Occipital lobe (tissue), 2 donors: ENCODE results near the gene WIZ. TPM values are rescaled to one million over a fixed set of nuclear protein-coding genes. Genes with fewer than 3 reads are reported as not detected.
A peak's percentile ranks its signal among the peaks of the same experiment; 100 is the strongest.

Source experiments
- DNase-seq: peaks from one replicate; lab custom pipeline; 2025; lab: John Stamatoyannopoulos, UW
- total RNA-seq: library from RNA; depleted of rRNA; stranded (reverse); fragments of >200 nt; gene quantifications from one replicate; pipeline ENCODE4 v1.2.3, GENCODE V29; 2014

Gene WIZ
- total RNA-seq, 1 donor from 2014 or later: 11.1 TPM

GRCh38 chr19:15445227-15445605 is 4.5 kb downstream of the WIZ start:
- no peak for DNase-seq

DNA sequence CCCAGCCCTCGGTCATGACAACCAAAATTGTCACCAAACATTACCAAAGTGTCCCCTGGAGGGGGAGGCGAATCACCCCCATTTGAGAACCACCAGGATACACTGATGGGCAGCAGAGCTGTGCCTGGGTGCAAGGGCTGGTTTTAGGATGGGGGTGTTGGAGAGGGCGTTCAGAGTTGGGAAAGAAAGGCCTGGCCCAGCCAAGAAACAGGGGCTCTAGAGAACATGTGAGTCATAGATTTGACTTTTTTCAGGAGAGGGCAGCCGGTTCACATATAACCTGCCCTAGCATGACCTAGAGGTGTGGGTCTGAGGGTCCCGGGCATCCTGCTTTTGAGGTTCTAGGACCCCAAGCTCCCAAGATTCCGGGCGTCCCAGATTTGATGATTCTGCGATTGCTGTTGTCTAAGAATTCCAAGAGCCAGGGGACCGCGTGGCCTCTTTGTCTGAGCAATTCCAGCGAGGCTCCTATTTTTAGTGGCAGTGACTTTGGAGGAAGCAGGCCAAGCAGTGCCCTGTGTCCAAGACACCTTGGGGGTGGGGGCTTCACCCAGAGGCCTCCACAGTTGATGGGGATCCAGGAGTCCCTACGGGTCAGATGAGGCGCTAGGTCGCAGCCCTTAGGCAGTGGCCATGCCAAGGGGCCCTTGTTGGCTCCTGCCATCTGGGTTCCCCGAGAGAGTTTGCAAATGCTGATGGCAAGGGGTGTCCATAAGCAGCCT is 5.1 kb downstream of the WIZ start:
- no peak for DNase-seq

GRCh38 chr19:15443838-15444237 is 5.9 kb downstream of the WIZ start:
- DNase-seq: no peak

DNA sequence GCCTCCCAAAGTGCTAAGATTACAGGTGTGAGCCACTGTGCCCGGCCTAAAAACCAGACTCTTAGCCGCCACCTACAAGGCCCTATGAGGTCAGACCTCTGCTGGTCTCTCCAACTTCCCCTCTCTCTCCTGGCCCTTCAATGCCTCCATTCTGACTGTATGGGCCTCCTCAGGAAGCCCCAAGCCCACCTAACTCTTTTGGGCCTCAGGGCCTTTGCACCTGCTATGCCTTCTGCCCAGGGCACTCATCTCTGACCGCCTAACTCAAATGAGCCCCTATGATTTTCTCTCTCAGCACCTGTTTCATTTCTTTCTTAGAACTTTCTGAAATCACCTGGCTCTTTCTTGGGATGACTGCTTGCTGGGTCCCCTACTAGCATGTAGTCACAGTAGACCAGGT is 6.4 kb downstream of the WIZ start:
- DNase-seq: no peak

DNA sequence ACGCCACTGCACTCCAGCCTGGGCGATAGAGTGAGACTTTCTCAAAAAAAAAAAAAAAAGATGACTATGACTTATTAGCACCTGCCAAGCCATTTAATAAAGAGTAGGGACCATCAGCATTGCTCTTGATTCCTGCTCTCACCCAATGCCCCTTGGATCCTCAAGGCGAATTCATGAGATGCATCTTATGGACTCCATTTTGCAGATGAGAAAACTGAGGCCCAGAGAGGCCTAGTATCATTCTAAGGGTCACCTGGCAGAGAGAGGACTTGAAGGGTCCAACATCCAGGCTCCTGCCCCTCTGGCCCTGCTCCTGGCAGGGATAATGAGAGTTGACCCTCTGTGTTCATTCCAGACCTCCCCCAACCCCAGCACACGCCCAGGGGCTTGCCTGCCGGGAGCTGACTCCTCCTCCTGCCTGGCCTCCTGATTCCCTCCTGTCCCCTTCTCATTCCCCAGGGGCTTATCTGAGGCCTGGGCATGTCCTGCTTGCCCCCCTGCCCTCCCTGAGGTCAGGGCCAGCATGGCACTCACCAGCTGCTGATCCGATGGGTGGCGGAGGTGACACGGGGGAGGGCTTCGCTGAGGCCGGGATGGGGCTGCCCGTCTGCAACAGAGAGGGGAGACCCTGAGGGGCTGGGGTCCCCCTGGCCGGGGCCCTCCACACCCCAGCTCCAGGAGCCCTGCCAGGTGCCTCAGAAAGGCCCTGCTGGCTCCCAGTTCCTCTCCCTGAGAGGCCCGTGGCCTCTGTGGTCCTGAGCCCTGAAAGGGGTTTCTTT is 7.4 kb downstream of the WIZ start:
- DNase-seq: no peak

- DNase-seq: no peak
These were observed 8.4 kb downstream of the WIZ start for GRCh38 chr19:15441317-15441716.

DNA sequence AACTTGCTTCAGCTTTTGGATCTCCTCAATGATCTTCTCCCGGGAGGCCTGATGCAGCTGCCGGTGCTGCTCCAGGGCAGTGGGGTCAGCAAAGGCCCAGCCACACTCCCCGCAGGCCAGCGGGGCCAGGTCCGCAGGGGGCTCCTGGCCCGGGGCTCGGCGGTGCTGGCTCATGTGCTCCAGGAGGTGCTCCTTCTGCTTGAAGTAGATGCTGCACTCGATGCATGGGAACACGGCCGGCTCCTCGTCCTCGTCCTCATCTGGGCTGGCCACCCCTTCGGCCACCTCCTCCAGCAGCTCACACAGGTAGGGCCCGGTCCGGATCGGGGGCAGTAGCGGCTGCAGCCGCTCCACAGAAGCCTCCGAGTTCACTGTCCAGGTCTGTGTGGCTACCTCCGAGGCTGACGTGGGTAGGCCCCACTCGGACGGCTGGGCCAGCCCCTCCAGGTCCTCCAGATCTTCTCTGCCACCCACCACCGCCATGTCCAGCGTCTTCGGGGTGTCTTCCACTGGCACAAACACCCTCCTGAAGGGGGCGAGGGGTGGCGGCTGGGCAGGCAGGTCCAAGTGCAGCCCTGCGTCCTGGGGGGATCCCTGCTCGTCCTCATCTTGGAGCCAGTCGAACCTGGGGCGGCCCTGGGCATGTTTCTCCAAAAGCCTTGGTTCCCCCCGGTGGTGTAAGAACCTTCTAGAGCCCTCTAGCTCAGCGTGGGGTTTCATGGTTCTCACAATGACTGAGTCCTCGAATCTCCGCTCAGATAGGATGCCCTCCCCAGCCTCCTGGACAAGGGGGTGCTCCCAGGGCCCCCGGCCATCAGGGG is 9.7 kb downstream of the WIZ start:
- DNase-seq: no peak

- no peak for DNase-seq
These were observed 10.5 kb downstream of the WIZ start for GRCh38 chr19:15439078-15439799.

DNA sequence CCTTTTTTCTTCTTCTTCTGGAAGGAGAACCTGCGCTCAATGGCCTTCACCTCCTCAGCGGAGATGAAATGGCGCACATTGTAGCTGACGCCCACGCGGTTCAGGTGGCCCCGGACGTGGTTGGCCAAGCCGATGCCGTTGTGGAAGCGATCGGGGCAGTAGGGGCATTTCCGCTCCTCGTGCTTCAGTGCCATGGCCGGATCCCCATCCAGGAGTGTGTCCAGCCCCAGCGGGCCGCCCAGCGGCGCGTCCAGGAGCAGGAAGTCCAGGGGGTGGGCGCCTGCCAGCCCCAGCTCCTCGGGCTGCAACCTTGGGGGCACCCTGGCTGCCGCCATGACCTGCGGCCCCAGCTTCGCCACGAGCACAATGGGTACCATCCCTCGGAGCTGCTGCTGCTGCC is 11.2 kb downstream of the WIZ start:
- no peak for DNase-seq

- no peak for DNase-seq
These were observed 11.6 kb downstream of the WIZ start for GRCh38 chr19:15438124-15438496.

- DNase-seq: no peak
These were observed 12.2 kb downstream of the WIZ start for GRCh38 chr19:15437355-15438123.

DNA sequence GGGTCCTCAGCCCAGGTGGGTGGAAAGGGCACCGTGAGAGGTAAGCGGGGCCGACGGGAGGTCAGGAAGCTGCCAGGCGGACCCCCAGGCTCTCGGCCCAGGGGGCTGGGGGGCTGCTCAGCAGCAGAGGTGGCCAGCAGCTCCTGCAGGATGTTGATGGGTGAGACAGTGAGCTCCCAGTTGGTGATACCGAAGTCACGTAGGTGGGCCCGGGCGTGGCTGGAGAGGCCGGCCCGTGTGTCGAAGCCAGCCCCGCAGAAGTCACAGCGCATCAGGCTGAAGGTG is 13.0 kb downstream of the WIZ start:
- no peak for DNase-seq

DNA sequence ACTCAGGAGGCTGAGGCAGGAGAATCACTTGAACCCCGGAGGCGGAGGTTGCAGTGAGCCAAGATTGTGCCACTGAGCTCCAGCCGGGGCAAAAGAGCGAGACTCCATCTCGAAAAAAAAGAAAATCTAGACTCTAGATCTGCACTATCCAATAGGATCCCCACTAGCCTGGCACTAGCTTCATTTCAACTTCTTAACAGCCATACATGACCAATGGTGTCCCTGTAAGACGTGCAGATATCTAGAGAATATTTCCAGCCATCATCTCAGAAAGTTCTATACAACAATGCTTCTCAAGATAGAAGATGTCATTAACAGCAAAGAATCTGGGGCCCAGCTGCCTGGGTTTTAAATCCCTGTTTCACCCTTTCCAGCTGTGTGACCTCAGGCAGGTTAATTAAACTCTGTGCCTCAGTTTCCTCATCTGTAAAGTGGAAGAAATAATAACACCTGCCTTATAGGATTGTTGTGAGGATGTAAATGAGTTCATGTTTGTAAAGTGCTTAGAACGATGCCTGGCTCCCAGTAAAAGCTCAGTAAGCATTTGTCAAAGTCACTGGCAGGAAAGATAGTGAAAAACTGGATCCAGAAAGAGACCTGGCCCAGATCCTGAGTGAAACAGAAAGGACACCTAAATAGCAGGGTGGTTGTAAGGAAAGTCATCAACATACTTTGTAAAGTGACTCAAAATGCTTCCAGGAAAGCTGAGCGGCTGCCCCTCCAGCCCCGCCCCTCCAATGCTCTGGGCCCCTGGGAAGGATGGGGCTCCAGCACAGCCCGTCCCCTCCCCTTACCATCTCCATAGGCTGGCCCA is 13.5 kb downstream of the WIZ start:
- no peak for DNase-seq

DNA sequence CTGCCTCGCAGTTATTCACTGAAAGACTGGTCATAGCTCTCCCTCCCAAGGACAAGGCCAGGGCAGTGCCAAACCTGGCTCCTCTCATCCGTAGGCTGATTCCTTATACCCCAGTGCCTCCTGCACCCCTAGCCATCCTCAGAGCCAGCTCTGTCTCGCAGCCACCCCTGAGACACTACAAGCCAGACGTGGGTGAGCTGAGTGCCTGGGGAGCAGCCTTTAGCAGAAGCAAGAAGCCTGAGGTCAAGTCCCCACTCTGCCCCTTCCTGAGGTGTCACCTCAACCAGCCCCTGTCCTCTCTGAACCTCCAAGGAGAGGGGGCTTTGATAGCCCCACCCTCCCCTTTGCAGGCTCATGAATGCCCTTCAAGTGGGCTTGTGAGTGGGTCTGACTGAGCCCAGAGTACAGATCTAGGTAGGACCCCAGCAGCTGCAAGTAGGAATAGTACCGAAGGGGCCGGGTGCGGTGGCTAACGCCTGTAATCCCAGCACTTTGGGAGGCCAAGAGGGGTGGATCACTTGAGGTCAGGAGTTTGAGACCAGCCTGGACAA is 16.2 kb downstream of the WIZ start:
- DNase-seq: no peak

GRCh38 chr19:15432629-15433518 is 16.9 kb downstream of the WIZ start:
- peak; percentile 86 for DNase-seq

- DNase-seq: no peak
These were observed 17.7 kb downstream of the WIZ start for GRCh38 chr19:15432018-15432494.

DNA sequence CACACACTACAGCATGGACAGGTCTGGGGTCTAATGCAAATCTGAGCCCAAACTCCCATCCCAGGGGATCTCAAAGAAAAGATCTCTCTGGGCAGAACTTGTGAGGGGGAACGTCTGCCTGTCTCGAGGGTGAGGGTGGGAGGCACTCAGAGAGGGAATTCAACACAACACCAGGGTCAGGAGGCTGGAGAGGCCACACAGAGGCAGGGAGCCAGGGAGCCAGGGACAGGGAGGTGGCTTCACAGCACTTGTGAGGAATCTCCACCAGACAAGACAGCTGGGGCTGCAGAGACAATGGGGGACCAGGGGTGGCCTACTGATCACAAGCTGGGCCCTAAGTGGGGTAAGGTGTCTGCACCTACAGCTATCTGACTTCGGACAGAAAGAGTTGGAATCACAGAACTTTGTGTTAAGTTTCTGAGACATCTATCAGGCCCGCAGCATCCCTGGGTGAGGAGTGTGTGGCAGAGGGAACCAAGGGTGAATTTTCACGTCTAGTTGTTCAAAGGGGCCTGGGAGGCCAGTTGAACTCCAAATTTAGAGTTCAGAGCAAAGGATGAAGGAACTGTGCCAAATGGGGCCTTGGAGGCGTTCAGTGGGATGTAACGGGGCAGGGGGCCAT is 18.2 kb downstream of the WIZ start:
- DNase-seq: no peak

DNA sequence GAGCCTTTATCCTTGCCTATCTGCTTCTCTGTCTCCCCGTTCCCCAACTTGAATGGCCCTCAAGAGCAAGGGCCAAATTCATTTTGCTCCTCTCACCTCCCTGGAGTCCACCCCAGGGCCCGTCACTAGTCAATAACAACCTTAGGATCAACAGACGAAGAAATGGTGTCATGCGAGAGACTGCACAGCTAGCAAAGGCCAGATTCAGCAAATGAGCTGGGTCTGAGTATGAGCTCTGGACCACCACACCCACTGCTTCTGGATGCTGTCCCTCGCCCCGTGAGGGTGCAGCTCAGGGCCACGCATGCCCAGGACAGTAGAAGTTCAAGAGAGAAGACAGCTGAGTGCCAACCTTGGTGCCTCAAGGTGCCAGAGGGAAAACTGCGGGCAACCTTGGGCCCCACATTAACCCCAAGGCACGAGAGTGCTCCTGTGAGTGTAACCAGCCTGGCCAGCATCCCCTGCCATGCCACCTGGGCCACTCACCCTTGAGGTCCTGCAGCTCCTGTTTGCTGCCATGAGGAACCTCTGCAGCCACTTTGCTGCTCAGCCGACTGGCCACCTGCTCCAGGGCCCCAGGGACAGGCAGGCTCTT is 19.1 kb downstream of the WIZ start:
- DNase-seq: no peak
